RKO (cell line): ENCODE results near the gene CA11.
A peak's percentile ranks its signal among the peaks of the same experiment; 100 is the strongest.
"Not testable (repeated sequence)": the region's sequence is repeated elsewhere in the genome, so short reads cannot be mapped to it uniquely, and the experiment has no call there.

Experiments used
- DNase-seq: peaks from one replicate; pipeline ENCODE4 v3.0.0-alpha.2; 2016; ENCODE audit warnings: low spot score

CA11 gene

GRCh38 chr19:48669903-48670668 lies 24.1 kb upstream of the CA11 start:
- DNase-seq = no peak

GRCh38 chr19:48668761-48669160 lies 22.8 kb upstream of the CA11 start:
- DNase-seq = no peak

- no peak for DNase-seq
Measured at GRCh38 chr19:48668332-48668731, 22.3 kb upstream of the CA11 start.

- no peak for DNase-seq
Measured at GRCh38 chr19:48665786-48666185, 19.8 kb upstream of the CA11 start.

- no peak for DNase-seq
Measured at GRCh38 chr19:48664476-48664875, 18.5 kb upstream of the CA11 start.

- DNase-seq = no peak
Measured at GRCh38 chr19:48663667-48664066, 17.7 kb upstream of the CA11 start.

- DNase-seq = no peak
Measured at GRCh38 chr19:48661711-48662090, 15.7 kb upstream of the CA11 start.

GRCh38 chr19:48660852-48661710 lies 15.1 kb upstream of the CA11 start:
- DNase-seq = peak; percentile 87

GRCh38 chr19:48659768-48660167 lies 13.8 kb upstream of the CA11 start:
- DNase-seq = no peak

- DNase-seq = no peak
Measured at GRCh38 chr19:48658483-48658882, 12.5 kb upstream of the CA11 start.

- not testable (repeated sequence) for DNase-seq
Measured at GRCh38 chr19:48657828-48658227, 11.8 kb upstream of the CA11 start.

- DNase-seq = peak; percentile 73
Measured at GRCh38 chr19:48656840-48657474, 11.0 kb upstream of the CA11 start.

- DNase-seq = no peak
Measured at GRCh38 chr19:48654299-48655059, 8.5 kb upstream of the CA11 start.

GRCh38 chr19:48651683-48652048 lies 5.7 kb upstream of the CA11 start:
- no peak for DNase-seq

GRCh38 chr19:48650974-48651682 lies 5.1 kb upstream of the CA11 start:
- no peak for DNase-seq

GRCh38 chr19:48648134-48648533 lies 2.1 kb upstream of the CA11 start:
- DNase-seq = no peak

- DNase-seq = no peak
Measured at GRCh38 chr19:48646722-48647216, 782 bp upstream of the CA11 start.

GRCh38 chr19:48645620-48646000 lies 377 bp downstream of the CA11 start:
- no peak for DNase-seq

- DNase-seq = peak; percentile 88
Measured at GRCh38 chr19:48644839-48645619, 958 bp downstream of the CA11 start.

GRCh38 chr19:48644355-48644754 lies 1.6 kb downstream of the CA11 start:
- no peak for DNase-seq

GRCh38 chr19:48642862-48643261 lies 3.1 kb downstream of the CA11 start:
- DNase-seq = no peak
